Testis (tissue), 3 donors: ENCODE measurements around the gene PSEN2. TPM values are rescaled to one million over a fixed set of nuclear protein-coding genes. Genes with fewer than 3 reads are reported as not detected.

ENCODE experiments used
- DNase-seq: peaks from one replicate; pipeline ENCODE4 v3.0.0-alpha.2; 2019
- H3K27ac ChIP-seq, 2 donors: fragments of 200-600 bp; sonication (generic); one replicate each; pipeline ENCODE4 v1.5.1; 2019
- H3K27me3 ChIP-seq: fragments of 200-600 bp; sonication (generic); one replicate; pipeline ENCODE4 v1.5.1; 2019
- H3K36me3 ChIP-seq: fragments of 200-600 bp; sonication (generic); one replicate; pipeline ENCODE4 v1.5.1; 2017; ENCODE audit warnings: low read depth; ENCODE audit errors: missing control alignments
- H3K4me1 ChIP-seq: fragments of 200-600 bp; sonication (generic); one replicate; pipeline ENCODE4 v1.5.1; 2019
- H3K4me3 ChIP-seq, 2 donors: fragments of 200-600 bp; sonication (generic); one replicate each; pipeline ENCODE4 v1.5.1; 2017 to 2019
- H3K9me3 ChIP-seq: fragments of 200-600 bp; sonication (generic); one replicate; pipeline ENCODE4 v1.5.1; 2017
- POLR2A ChIP-seq: fragments of 450-650 bp; IDR thresholded peaks from one replicate; pipeline ENCODE4 v1.6.1; 2017; ENCODE audit warnings: antibody characterized with exemption, mild to moderate bottlenecking, moderate library complexity
- WGBS, 2 donors: methylation state at CpG; one replicate each; pipeline ENCODE4 v1.1.5; 2018; 5-methylcytosine and 5-hydroxymethylcytosine counted together
- intact Hi-C: fragments of 100-400 bp; cut with DNase I; formaldehyde crosslinking; loops from one replicate; pipeline ENCODE4 v1.15.1; 2023; ENCODE audit warnings: low total_unique reads
- polyA plus RNA-seq: library from polyadenylated mRNA; stranded (reverse); fragments of 350-450 nt; fragmentation: Illumina TruSeq; extraction: RNeasy Lipid Tissue Mini Kit (QIAGEN cat#74804); gene quantifications from one replicate; pipeline ENCODE4 v1.2.3, GENCODE V29; 2014; ENCODE audit warnings: low read depth, low replicate concordance; ENCODE audit not compliant: insufficient read depth
- total RNA-seq, 2 donors: library from RNA; depleted of rRNA; stranded (reverse); fragments of >200 nt; gene quantifications; one replicate each; pipeline ENCODE4 v1.2.3, GENCODE V29; 2016
- TF ChIP-seq, protein P1 (sequence below), 3 experiments: fragments of 450-650 bp in 2 of 3; fragments of 200-600 bp in 1 of 3; sonication (generic) in 1 of 3; IDR thresholded peaks; one replicate each; pipeline ENCODE4 v1.5.1; 2016 to 2019; ENCODE audit warnings: antibody characterized with exemption in 3 of 3, mild to moderate bottlenecking in 2 of 3, moderate library complexity in 1 of 3

The PSEN2 gene
- total and polyA plus RNA-seq, 3 donors from 2014 or later = 40.7 to 107 (median 87.8) TPM

- no peaks in the 10 kb centered on the region for H3K9me3 ChIP-seq
- H3K27ac ChIP-seq = peak overlapping the region; percentile 40 to 84
- peaks cover 15% of the 10 kb centered on the region for H3K4me1 ChIP-seq
- intact Hi-C loops = no loop called here
- H3K4me3 ChIP-seq = peak overlapping the region; percentile 77 to 84
- no peaks in the 10 kb centered on the region for H3K36me3 ChIP-seq
- WGBS, 2 donors = 16 to 50% methylated on average over 1 to 7 of the region's 7 CpGs
- TF ChIP-seq, protein P1, sequence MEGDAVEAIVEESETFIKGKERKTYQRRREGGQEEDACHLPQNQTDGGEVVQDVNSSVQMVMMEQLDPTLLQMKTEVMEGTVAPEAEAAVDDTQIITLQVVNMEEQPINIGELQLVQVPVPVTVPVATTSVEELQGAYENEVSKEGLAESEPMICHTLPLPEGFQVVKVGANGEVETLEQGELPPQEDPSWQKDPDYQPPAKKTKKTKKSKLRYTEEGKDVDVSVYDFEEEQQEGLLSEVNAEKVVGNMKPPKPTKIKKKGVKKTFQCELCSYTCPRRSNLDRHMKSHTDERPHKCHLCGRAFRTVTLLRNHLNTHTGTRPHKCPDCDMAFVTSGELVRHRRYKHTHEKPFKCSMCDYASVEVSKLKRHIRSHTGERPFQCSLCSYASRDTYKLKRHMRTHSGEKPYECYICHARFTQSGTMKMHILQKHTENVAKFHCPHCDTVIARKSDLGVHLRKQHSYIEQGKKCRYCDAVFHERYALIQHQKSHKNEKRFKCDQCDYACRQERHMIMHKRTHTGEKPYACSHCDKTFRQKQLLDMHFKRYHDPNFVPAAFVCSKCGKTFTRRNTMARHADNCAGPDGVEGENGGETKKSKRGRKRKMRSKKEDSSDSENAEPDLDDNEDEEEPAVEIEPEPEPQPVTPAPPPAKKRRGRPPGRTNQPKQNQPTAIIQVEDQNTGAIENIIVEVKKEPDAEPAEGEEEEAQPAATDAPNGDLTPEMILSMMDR (IDR thresholded peaks at IDR 0.05) = no peak
- no peak for TF ChIP-seq POLR2A
- H3K27me3 ChIP-seq = no peaks in the 10 kb centered on the region
- DNase-seq = no peak
Observed at GRCh38 chr1:226870026-226870400, 403 bp upstream of the PSEN2 start.

GRCh38 chr1:226871636-226872327 lies 1.4 kb downstream of the PSEN2 start:
- Histone ChIP-seq H3K9me3 (no peaks in the 10 kb centered on the region), H3K27ac (peak overlapping the region; percentile 53 to 84), H3K36me3 (no peaks in the 10 kb centered on the region), H3K4me3 (peak overlapping the region; percentile 77 to 84), H3K4me1 (peaks cover 15% of the 10 kb centered on the region), H3K27me3 (no peaks in the 10 kb centered on the region)
- WGBS, 2 donors = 59 to 61% methylated on average over 10 to 14 of the region's 14 CpGs
- DNase-seq = no peak
- TF ChIP-seq, protein P1 (IDR thresholded peaks at IDR 0.05) = no peak
- TF ChIP-seq POLR2A = no peak
- intact Hi-C loops = no loop called here

GRCh38 chr1:226872437-226872836 lies 2.0 kb downstream of the PSEN2 start:
- DNase-seq = no peak
- peak overlapping the region in 1 of 2 donors; percentile 84 for H3K27ac ChIP-seq
- intact Hi-C loops = no loop called here
- TF ChIP-seq, protein P1 (IDR thresholded peaks at IDR 0.05) = no peak
- no peak for TF ChIP-seq POLR2A
- no peaks in the 10 kb centered on the region for H3K9me3 ChIP-seq
- 40 to 46% methylated on average over 7 of the region's 7 CpGs for WGBS, 2 donors
- H3K4me1 ChIP-seq = peaks cover 15% of the 10 kb centered on the region
- H3K36me3 ChIP-seq = no peaks in the 10 kb centered on the region
- no peaks in the 10 kb centered on the region for H3K27me3 ChIP-seq
- H3K4me3 ChIP-seq = no peak overlapping the region

GRCh38 chr1:226873771-226874578 lies 3.6 kb downstream of the PSEN2 start:
- Histone ChIP-seq H3K36me3 (no peaks in the 10 kb centered on the region), H3K4me1 (peaks cover 15% of the 10 kb centered on the region), H3K27me3 (no peaks in the 10 kb centered on the region), H3K4me3 (no peak overlapping the region), H3K9me3 (no peaks in the 10 kb centered on the region), H3K27ac (no peak overlapping the region)
- TF ChIP-seq POLR2A = no peak
- TF ChIP-seq, protein P1 (IDR thresholded peaks at IDR 0.05) = no peak
- 85 to 88% methylated on average over 7 of the region's 7 CpGs for WGBS, 2 donors
- no peak for DNase-seq
- intact Hi-C loops = no loop called here
